NCI-H1092 treated with DMSO at 0.1 percent for 48 hours (cell line): ENCODE results near the gene GNB1.

Source experiments
- DNase-seq: peaks from one replicate; lab custom pipeline; 2025; lab: John Stamatoyannopoulos, UW

The GNB1 gene

DNA sequence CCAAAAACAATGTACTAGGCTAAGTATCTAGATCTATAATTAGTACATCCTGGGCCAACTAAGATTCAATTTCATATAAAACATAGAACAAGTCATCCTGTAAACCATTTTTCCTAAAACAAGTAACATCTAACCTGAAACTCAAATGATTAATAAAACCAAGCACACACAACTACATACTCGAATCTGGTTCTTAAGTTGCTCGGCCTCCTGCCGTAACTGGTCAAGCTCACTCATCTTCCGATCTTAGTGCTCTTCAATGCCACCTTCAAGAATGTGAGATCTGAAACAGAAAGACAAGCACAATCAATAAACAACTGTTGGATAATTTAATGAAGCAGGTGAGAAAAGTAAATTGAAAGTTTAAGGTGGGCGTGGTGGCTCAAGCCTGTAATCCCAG is 65.7 kb downstream of the GNB1 start:
- no peak for DNase-seq

DNA sequence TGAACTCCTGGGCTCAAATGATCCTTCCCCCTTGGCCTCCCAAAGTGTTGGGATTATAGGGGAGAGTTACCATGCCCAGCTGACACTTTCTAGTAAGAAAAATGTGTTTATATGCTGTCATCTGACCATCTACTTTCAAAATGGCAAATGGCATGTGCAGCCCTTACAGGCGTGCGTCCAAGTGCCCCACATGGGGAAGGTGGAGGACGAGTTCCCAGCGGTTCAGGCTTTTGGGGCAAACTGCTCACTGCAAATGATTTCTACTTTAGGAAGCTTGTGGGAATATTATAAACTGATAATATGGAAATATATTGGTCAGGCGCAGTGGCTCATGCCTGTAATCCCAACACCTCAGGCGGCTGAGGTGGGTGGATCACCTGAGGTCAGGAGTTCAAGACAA is 71.1 kb downstream of the GNB1 start:
- no peak for DNase-seq

- no peak for DNase-seq
Measured at GRCh38 chr1:1817221-1817620, 73.7 kb downstream of the GNB1 start.

GRCh38 chr1:1815606-1816281 is 75.1 kb downstream of the GNB1 start:
- no peak for DNase-seq

DNA sequence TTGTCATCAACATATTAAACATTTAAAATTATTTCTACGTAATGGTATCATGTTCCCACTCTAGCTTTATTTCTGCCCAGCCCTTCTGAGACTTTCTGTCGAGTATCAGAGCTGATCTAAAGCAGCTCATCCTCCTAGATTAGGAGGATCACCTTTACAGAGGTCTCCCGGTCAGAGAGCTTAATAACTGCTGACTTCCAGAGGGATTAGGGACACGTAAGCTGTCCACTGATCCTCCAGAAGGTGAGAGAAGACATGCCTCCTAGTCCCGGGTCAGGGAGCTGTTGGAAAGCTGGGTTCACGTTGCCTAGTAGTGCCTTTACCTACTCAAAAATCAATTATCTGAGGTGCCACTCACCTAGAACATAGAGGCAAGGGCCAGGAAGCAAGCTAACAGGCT is 81.4 kb downstream of the GNB1 start:
- DNase-seq: no peak

DNA sequence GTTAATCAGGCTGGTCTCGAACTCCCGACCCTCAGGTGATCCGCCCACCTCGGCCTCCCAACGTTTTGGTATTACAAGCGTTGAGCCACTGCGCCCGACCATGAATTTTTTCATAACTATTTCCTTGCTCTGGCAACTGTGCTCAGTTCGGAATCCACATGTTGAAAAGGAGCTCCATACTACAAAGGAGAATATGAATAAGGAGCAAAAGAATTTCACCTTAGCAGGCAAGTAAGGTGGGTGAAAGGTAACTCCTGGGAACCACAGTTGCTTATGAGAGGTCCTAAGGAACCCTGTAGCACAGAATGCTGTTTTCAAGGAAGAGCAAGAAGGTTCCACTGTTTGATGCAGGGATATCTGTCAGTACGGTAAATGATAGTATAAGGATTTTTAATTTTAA is 82.7 kb downstream of the GNB1 start:
- no peak for DNase-seq

DNA sequence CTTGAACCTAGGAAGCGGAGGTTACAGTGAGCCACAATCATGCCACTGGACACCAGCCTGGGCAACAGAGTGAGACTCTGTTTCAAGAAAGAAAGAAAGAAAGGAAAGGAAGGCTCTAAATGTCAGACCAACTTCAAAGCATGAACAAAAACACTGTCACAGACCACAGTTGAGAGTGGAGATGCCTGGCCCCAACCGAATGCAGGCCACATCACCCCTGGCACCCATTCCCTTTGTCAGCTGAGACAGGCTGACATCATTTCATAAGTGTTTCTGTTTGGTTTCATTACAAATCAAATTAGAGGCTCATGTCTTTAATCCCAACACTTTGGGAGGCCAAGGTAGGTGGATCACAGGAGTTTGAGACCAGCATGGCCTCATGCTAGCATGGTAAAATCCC is 84.0 kb downstream of the GNB1 start:
- DNase-seq: no peak

- no peak for DNase-seq
Measured at GRCh38 chr1:1804301-1804700, 86.6 kb downstream of the GNB1 start.

DNA sequence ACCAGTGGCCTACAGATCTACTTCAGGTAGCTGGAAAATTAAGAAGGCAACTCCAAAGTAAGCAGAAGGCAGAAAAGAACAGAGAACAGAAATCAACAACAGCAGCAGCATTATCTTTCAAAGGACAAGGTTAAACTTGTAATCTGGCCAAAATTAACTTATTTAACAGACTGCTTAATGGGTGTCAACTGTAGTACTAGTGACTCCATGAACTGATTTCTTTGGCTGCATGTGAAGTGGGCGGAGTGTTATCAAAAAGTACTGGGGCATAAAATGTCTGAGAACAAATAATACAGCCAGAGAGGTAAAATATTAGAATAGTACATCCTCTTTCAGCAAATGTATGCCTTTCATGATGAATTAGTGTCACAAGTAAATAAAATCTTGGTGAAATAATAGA is 88.0 kb downstream of the GNB1 start:
- no peak for DNase-seq

GRCh38 chr1:1799716-1800115 is 91.2 kb downstream of the GNB1 start:
- no peak for DNase-seq

DNA sequence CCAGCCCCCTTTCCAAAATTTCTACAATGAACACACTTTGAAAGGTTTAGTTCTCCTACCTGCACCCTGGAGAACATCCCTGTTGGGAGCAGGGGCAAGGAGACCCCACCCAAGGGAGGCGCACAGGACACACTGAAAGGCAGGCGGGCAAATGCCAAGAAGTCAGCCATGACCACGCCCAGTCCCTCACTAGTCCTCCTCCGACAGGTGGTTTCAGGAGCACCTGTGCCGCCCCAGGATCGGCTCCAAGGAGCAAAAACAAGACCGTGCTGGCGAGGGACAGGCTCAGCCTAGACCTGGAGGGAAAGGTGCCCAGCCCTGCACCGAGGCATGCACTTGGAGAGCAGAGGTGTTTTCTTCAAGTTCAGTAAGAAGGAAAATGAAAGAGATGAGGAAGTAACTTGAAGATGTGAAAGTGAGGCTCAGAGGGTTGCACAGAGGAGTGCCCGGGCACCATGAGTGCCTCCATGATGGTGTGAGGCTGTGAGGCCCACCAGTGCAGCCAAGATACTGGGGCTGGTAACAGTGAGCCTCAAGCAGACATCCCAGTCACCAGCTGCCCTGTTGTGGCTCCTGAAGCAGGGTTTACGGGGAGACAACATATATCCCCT is 93.1 kb downstream of the GNB1 start:
- no peak for DNase-seq

DNA sequence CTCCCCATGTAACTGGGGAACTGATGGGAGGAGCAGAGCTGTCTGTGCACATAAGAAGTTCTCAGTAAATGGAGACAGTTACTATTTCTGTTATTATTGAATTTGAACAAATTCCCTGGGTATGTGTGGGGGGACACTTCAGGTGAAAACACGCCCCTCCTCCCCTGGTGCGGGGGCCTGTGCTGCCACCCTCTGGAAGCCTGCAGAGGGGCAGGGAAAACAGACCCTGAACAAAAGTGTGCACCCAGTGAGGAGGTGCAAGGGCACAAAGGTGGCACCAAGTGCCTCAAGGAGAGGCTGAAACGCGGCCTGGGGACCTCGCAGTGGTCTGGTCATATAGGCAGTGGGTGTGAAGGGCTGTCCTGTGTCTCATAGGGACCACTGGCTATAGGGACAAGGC is 94.4 kb downstream of the GNB1 start:
- DNase-seq: no peak

DNA sequence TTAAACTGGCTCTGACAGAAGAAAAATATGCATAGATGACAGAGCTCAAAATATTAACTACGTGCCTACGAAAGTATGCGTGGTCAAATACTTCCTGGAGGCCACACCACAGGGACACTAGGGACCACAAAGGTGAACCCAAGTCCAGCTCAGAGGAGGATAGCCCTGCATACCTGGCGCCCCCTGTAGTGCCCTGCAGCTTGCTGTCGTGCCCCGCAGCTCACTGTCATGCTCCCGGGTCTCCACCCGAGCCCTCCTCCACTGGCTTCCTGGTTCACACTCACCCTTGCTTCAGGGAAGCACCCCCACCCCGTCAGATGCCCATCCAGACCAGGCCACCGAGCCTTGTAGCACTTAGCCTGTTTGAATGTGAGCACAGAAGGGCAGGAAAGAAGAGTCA is 95.9 kb downstream of the GNB1 start:
- DNase-seq: no peak

DNA sequence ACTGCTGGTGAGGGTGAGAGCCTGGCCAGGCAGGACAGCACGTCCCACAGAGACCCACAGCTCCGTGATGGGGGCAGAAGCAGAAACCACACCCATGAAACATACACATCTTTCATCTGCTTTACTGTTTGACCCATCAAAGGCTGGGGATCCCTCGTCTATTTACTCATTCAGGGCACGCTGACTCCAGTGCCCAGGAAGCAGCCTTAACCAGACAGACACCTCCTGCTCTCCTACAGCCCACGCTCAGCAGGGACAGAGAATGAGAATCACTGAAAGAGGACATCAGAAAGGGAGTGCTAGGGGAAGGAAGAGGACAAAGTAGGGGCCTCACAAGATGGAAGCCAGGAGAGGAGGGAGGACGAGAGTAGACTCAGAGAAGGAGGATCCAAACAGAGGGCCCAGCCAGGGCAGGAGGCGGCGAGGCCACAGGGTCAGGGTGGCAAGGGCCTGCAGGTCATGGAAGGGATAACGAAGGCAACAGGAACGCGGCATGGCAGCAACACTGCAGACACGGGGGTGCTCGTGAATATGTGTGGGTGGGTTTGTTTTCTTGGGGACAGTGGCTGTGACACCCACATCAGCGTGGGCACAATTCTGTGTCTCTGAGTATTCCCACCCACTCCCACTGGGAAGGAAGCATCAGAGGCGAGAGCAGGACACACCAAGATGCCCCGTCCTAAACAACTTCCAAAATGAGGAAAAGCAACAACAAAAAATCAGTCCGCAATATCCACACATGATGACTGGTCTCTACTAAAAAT is 97.2 kb downstream of the GNB1 start:
- DNase-seq: no peak

DNA sequence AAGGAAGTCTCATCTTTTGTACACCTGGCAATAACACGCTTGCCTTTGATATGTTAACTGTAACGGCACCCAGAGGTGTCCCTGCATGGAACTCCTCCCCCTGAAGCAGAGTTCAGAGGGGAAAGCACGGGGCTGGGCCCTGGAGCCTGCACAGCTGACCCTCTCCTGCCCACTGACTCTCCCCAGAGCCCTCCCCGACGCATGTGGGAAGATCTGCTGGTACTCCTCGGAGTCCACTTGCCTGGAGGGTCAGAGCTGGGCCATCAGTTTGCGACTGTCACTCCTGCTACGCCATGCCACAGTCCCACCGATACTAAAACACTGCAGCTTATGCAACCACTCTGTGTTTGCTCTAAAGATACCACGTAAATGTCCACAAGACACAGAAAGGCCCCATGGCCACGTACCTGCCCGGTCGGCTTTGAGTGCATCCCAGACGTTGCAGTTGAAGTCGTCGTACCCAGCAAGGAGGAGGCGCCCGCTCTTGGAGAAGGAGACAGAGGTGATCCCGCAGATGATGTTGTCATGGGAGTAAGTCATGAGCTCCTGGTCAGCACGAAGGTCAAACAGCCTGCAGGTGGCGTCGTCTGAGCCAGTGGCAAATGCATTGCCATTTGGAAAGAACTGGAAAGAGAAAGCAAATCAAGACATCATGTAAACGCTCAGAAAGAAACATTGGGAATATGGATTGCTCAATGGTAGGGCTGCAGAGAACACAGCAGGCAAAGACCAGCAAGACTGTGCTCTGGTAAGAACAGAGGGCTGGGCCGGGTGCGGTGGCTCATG is 102.0 kb downstream of the GNB1 start:
- no peak for DNase-seq

DNA sequence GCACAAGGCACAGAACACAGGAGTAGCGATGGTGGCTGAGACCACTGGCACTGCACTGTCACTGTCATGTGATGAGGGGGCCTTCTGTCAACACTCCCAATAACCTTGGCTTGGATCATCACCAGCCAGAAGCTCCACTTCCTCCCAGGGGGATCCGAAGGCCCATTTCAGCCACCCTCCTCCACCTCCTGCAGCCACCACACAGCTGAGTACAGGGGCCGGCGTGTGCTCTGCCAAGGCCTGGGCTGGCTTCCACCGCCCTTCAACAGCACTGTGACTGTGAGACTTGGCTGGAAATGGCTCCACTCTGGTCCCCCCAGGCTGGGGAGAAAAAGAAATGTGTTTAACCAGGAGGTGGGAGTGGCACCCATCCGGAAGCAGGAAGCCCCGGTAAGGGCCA is 102.8 kb downstream of the GNB1 start:
- DNase-seq: no peak

DNA sequence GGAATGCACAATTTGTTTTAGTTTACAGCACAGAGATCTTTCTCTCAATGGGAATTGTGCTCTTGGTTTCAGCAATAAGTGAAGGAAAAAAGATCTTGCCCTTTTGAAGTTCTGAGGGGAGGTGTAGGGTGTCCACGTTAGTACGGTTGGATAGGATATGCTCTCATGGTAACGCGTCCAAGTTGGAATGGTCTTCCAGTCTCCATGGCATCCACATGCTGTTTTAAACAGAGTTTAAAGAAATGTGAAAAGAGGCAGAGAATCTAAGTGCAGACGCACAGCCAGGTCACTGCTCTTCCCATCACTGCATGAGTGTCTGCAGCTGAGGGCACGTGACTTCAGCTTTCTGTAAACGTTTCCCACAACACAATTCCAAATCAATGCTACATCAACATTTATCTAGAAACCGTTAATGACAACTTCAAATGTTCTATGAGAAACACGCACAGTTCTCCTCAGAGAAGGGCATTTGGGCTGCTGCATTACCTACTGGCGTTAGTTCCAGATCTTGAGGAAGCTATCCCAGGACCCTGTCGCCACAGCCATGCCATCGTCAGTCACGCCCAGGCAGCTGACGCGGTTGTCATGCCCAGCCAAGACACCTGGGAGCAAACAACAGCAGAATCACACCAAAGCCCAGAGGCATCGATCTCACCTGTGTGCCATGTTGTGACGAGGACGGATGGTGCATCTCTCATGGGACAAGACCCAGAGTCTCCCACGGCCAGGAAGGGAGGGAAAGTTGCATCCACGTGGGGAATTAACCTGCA is 103.9 kb downstream of the GNB1 start:
- no peak for DNase-seq

GRCh38 chr1:1785666-1786065 is 105.2 kb downstream of the GNB1 start:
- DNase-seq: no peak

DNA sequence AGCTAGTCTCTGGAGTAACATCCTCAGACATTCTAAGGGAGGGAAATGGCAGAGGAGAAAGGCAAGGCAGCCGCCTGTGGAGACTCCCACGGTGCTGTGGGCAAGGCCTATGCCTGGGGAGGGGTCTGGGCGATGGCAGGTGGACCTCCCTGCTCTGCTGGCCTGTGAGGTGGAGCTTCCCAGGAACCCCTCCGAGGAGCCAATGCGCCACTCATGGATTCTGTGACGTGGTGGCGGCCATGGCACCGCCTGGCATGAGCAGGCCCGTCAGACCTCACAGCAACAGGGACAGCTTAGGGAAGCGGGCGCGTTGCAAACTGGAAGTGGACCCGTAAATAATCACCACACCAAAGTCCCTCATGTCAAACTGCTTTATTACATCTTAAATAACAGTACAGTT is 106.0 kb downstream of the GNB1 start:
- DNase-seq: no peak

GRCh38 chr1:1783320-1783719 is 107.6 kb downstream of the GNB1 start:
- no peak for DNase-seq

DNA sequence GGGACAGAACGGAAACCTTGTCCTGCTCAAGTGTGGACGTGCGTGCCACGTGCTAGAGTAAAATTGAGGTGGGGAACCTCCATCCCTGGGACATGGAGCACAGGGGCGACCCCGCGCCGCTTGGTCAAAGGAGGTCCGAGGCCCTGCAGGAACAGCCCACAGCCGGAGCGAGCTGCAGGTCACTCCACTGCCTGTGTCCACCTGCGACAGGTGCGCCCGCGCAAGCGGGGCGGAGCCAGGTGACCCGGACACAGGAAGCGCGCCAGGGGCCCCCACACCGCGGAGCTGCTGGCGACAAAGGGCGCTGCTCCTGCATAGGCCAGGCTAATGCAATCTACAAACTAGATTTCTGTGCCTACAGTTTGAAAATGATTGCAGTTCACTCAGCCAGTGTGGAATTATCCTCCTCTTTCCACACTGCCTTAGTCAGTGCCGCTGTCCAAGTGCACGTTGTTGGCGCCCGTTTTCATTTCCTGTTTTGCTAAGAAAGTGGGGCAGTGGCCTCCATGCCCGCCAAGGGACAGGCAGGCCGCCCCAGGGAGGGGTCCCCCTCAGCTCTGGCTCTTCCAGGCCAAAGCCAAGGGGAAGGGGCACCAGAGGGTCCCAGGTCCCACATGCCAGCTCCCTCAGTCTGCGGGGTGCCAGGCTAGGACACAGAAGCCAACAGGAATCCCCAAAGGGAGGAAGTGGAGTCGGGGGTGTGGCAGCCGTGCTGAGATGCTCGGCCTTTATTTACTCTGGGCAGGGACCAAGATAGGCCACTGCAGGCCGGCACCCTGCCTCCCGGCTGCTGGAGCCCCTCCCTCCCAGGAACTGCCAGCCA is 108.3 kb downstream of the GNB1 start:
- DNase-seq: no peak
